Heart left ventricle (tissue), 16 donors: Measurements from ENCODE around the gene ETS2. TPM values are rescaled to one million over a fixed set of nuclear protein-coding genes. Genes with fewer than 3 reads are reported as not detected.

Source experiments
- ATAC-seq, 4 donors: fragments of 200-7000 bp; cut with Tn5 transposase; one replicate each; pipeline ENCODE4 v1.9.1; 2020 to 2022; ENCODE audit warnings: moderate library complexity in 4 of 4, mild to moderate bottlenecking in 3 of 4, moderate number of reproducible peaks in 1 of 4
- DNase-seq, 5 donors: peaks; one replicate each; pipeline ENCODE4 v3.0.0-alpha.2; 2020
- H3K27ac ChIP-seq, 12 donors: fragments of 200-600 bp; sonication (generic) in 4 of 12; one replicate each; pipeline versions ENCODE4 v1.5.0 to v1.8.0; 2016 to 2022; ENCODE audit warnings: mild to moderate bottlenecking in 2 of 12
- H3K27me3 ChIP-seq, 9 donors: fragments of 200-600 bp; sonication (generic) in 2 of 9; one replicate each; pipeline versions ENCODE4 v1.5.1 to v1.8.0; 2016 to 2022; ENCODE audit warnings: mild to moderate bottlenecking in 3 of 9
- H3K36me3 ChIP-seq, 9 donors: fragments of 200-600 bp; sonication (generic) in 2 of 9; one replicate each; pipeline versions ENCODE4 v1.5.0 to v1.8.0; 2018 to 2022; ENCODE audit warnings: mild to moderate bottlenecking in 2 of 9
- H3K4me1 ChIP-seq, 12 donors: fragments of 200-600 bp; sonication (generic) in 4 of 12; one replicate each; pipeline versions ENCODE4 v1.5.0 to v1.8.0; 2016 to 2022; ENCODE audit warnings: mild to moderate bottlenecking in 3 of 12
- H3K4me3 ChIP-seq, 12 donors: fragments of 200-600 bp; sonication (generic) in 4 of 12; one replicate each; pipeline versions ENCODE4 v1.5.0 to v1.8.0; 2017 to 2022; ENCODE audit warnings: mild to moderate bottlenecking in 9 of 12, moderate library complexity in 4 of 12
- H3K9me3 ChIP-seq, 12 donors: fragments of 200-600 bp; sonication (generic) in 4 of 12; one replicate each; pipeline versions ENCODE4 v1.5.0 to v1.8.0; 2016 to 2022; ENCODE audit warnings: mild to moderate bottlenecking in 1 of 12
- POLR2A ChIP-seq, 2 donors: fragments of 450-650 bp; IDR thresholded peaks; one replicate each; pipeline ENCODE4 v1.6.1; 2017; ENCODE audit warnings: antibody characterized with exemption in 2 of 2, mild to moderate bottlenecking in 2 of 2, moderate library complexity in 2 of 2
- WGBS, 4 donors: extraction: QIAGEN DNeasy Blood & Tissue Kit in 2 of 4; methylation state at CpG; one replicate each; pipeline versions ENCODE4 v1.1.5 to v1.1.7; 2013 to 2018; 5-methylcytosine and 5-hydroxymethylcytosine counted together
- intact Hi-C, 10 donors: fragments of 100-400 bp; cut with DNase I; formaldehyde crosslinking; loops; one replicate each; pipeline versions ENCODE4 v1.11.1 to v1.14.2; 2022
- long read RNA-seq, 3 donors: library from polyadenylated mRNA; unstranded; transcript quantifications; one replicate each; pipeline ENCODE4 v2.0.0, GENCODE V29; 2020 to 2021
- polyA plus RNA-seq, 2 donors: library from polyadenylated mRNA; stranded (reverse); fragments of 200-250 nt; gene quantifications; one replicate each; pipeline ENCODE4 v1.2.3, GENCODE V29; 2013
- total RNA-seq, 9 donors: library from RNA; depleted of rRNA in 2 of 9; stranded (reverse); fragments of >200 nt in 2 of 9; fragmentation: NEBNext Ultra II Directional in 3 of 9; extraction: Animal tissue kit (Norgen Biotek cat#: 25700) in 3 of 9; gene quantifications; one replicate each; pipeline versions ENCODE4 v1.1.0 to v1.2.4, GENCODE V29; 2016 to 2023
- TF ChIP-seq, protein P1 (sequence below), 12 donors: fragments of 200-600 bp; sonication (generic) in 4 of 12; IDR thresholded peaks; one replicate each; pipeline versions ENCODE4 v1.5.0 to v1.8.0; 2018 to 2022; ENCODE audit warnings: antibody characterized with exemption in 12 of 12, mild to moderate bottlenecking in 5 of 12
- donor health status: ischemic (EF 13 %, LVEDD 7.1; RV severe dilation, severe dysfunction).
- donor health status: healthy with polysubstance abuse.
- donor health status: DM: no; HTN: yes; CAD: no.
- donor health status: DM: no; HTN: no; CAD: no.
- donor health status: ischemic (EF 25% LVEDD 6.9; RV normal size, moderate dysfunction).
- donor health status: ischemic (EF 25% LVEDD 5.7; RV mildly dilated, moderate dysfunction).
- donor health status: healthy.
- donor health status: DM: yes; HTN: yes; CAD: no.
- donor health status: ischemic (EF 35%, LVEDD 5.7; RV mildly dilated, moderate dysfunction).
- donor health status: nonischemic (EF 11% LVEDD 7.7; RV severe dilation, severe dysfunction).
- donor health status: DM: yes; HTN: yes; CAD: no.
- donor health status: PGD.
- donor health status: ischemic (EF 29% LVEDD 5.4; RV normal size, mild dysfunction).
- donor health status: nonischemic (EF 23%, LVEDD 6.1; RV moderate dilation, normal function).

The ETS2 gene
- 10 to 100 TPM; 27.9 to 92.7 (median 45.1) TPM for total RNA-seq
- polyA plus RNA-seq, result 10 to 100 TPM; 19.0 to 35.7 TPM
- long read RNA-seq, donor 1, transcript ETS2-202 (10 exons, 3,766 nt), result major isoform, 18 of 44 reads
- long read RNA-seq, donor 1, partial matches to known transcripts, result 23 of 44 reads
- long read RNA-seq, donor 1, other reads (novel, unspliced or antisense), result 3 of 44 reads
- long read RNA-seq, donor 2, transcript ETS2-202 (10 exons, 3,766 nt), result major isoform, 35 of 74 reads
- long read RNA-seq, donor 2, partial matches to known transcripts, result 35 of 74 reads
- long read RNA-seq, donor 2, other reads (novel, unspliced or antisense), result 4 of 74 reads
- long read RNA-seq, donor 3, transcript ETS2-202 (10 exons, 3,766 nt), result major isoform, 13 of 35 reads
- long read RNA-seq, donor 3, partial matches to known transcripts, result 16 of 35 reads
- long read RNA-seq, donor 3, other reads (novel, unspliced or antisense), result 6 of 35 reads

- no peaks in the 10 kb centered on the region for H3K9me3 ChIP-seq
- no peaks in the 10 kb centered on the region for H3K27me3 ChIP-seq
- DNase-seq (peak; percentile 93 to 96 (median 95)), ATAC-seq (peak; percentile 88 to 94 (median 92))
- peaks cover 0 to 17% (median 10%) of the 10 kb centered on the region in 9 donors for H3K36me3 ChIP-seq
- H3K4me1 ChIP-seq, result peaks cover 0 to 42% (median 17%) of the 10 kb centered on the region in 12 donors
- peak within 1 kb of the TSS; percentile 67 to 99 (median 94) for H3K4me3 ChIP-seq
- peak in 1 of 2 donors; percentile 93 for TF ChIP-seq POLR2A (IDR thresholded peaks at IDR 0.05)
- TF ChIP-seq, protein P1, sequence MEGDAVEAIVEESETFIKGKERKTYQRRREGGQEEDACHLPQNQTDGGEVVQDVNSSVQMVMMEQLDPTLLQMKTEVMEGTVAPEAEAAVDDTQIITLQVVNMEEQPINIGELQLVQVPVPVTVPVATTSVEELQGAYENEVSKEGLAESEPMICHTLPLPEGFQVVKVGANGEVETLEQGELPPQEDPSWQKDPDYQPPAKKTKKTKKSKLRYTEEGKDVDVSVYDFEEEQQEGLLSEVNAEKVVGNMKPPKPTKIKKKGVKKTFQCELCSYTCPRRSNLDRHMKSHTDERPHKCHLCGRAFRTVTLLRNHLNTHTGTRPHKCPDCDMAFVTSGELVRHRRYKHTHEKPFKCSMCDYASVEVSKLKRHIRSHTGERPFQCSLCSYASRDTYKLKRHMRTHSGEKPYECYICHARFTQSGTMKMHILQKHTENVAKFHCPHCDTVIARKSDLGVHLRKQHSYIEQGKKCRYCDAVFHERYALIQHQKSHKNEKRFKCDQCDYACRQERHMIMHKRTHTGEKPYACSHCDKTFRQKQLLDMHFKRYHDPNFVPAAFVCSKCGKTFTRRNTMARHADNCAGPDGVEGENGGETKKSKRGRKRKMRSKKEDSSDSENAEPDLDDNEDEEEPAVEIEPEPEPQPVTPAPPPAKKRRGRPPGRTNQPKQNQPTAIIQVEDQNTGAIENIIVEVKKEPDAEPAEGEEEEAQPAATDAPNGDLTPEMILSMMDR (IDR thresholded peaks at IDR 0.05), result peak in 3 of 12 donors; percentile 10 to 16 (median 13)
- intact Hi-C loops, result loop anchor here (1.0 to 10.0 kb wide), 24 partner anchors 71 to 322 kb away; no protein-coding TSS in a partner anchor
- 0 to 1% (median 0%) methylated on average over 53 to 76 of the region's 76 CpGs for WGBS, 4 donors
- H3K27ac ChIP-seq, result peak within 1 kb of the TSS; percentile 87 to 99 (median 98)
Measured at GRCh38 chr21:38805328-38806152, at the start of gene ETS2. Gene ETS2 (plus strand): TSS chr21:38805929. CDS start chr21:38810035, 4,106 bp downstream.

GRCh38 chr21:38756746-38757145, 49.0 kb upstream of the ETS2 start:
- Histone ChIP-seq H3K4me1 (peaks cover 0 to 77% (median 19%) of the 10 kb centered on the region in 12 donors), H3K4me3 (no peak overlapping the region), H3K36me3 (no peaks in the 10 kb centered on the region), H3K27ac (peak overlapping the region in 2 of 12 donors; percentile 63), H3K27me3 (no peaks in the 10 kb centered on the region), H3K9me3 (no peaks in the 10 kb centered on the region)
- intact Hi-C loops, result loop anchor here in 2 of 10 donors (5.0 kb wide), 1 partner anchor 41 kb away; no protein-coding TSS in a partner anchor
- TF ChIP-seq, protein P1 (IDR thresholded peaks at IDR 0.05), result no peak
- no peak for TF ChIP-seq POLR2A (IDR thresholded peaks at IDR 0.05)
- ATAC-seq (peak in 3 of 4 donors; percentile 44 to 60 (median 52)), DNase-seq (no peak)
- 46 to 61% (median 60%) methylated on average over 3 of the region's 3 CpGs for WGBS, 4 donors

DNA sequence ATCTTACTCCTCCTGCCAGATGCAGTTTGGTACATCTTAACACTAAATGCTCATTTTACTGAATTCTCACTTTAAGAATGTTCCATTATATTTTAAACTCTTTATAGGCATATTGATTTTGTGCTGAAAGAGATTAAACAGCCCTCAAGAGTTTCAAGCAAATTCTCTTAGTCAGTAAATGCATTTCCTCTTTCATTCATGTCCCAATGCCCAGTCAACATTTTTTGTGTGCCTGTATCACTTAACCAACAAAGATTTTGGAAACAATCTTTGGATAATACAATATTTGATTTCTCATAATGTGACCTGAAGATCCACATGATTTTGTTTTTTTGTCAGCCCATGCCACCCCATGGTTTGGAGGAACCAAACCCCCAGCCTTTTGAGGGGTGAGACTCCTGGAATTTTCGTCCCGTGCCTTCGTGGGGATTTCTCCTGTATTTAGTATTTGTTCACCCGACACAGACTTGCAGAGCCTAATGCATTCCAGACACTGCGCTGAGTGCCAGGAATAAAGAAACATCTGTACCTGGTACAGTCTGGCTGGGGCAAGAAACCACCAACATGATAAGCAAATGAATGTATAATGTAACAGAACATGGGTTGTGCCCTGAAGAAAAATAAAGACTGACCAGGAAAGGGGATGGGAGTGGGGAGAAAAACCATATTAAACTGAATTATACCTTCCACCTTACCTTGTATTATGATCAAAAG, 47.1 kb upstream of the ETS2 start:
- TF ChIP-seq POLR2A (IDR thresholded peaks at IDR 0.05), result no peak
- TF ChIP-seq, protein P1 (IDR thresholded peaks at IDR 0.05), result no peak
- no peaks in the 10 kb centered on the region for H3K36me3 ChIP-seq
- peaks cover 0 to 59% (median 19%) of the 10 kb centered on the region in 12 donors for H3K4me1 ChIP-seq
- ATAC-seq (no peak), DNase-seq (no peak)
- H3K9me3 ChIP-seq, result no peaks in the 10 kb centered on the region
- no peaks in the 10 kb centered on the region for H3K27me3 ChIP-seq
- H3K27ac ChIP-seq, result peak overlapping the region in 2 of 12 donors; percentile 23 to 72
- H3K4me3 ChIP-seq, result no peak overlapping the region
- WGBS, 4 donors, result 55 to 66% (median 62%) methylated on average over 5 of the region's 5 CpGs
- intact Hi-C loops, result loop anchor here in 2 of 10 donors (5.0 kb wide), 1 partner anchor 39 kb away; no protein-coding TSS in a partner anchor
